ENCODE results near the gene IFNK.

The IFNK gene

DNA sequence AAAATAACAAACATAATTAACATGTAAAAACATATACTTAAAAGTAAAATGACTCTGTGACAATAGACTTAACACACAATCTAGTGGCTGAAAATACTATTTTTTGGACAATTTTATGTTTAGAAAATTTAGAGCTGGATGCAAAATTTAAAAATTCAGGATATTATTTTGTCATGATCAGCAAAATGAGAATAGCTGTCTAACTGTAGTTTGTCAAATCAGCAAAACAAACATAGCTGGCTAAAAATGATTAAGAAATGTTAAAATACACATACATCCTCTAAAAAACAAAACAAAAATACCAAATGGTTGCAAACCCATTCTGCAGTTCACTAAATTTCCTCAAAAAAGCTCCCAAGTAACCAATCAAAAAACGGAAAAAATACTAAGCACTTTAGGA lies 30.6 kb downstream of the IFNK start (continued):
- TF ChIP-seq ZBTB7A (tag by site-specific recombination; IDR thresholded peaks at IDR 0.05; ENCODE audit: low read depth) (no peak), ZNF132 (tag by site-specific recombination; IDR thresholded peaks at IDR 0.05; ENCODE audit: borderline replicate concordance) (no peak), ZNF571 (tag by site-specific recombination; IDR thresholded peaks at IDR 0.05) (no peak), ZNF366 (tag by site-specific recombination; conservative IDR thresholded peaks at IDR 0.05) (no peak)
- TF ChIP-seq, protein P1, sequence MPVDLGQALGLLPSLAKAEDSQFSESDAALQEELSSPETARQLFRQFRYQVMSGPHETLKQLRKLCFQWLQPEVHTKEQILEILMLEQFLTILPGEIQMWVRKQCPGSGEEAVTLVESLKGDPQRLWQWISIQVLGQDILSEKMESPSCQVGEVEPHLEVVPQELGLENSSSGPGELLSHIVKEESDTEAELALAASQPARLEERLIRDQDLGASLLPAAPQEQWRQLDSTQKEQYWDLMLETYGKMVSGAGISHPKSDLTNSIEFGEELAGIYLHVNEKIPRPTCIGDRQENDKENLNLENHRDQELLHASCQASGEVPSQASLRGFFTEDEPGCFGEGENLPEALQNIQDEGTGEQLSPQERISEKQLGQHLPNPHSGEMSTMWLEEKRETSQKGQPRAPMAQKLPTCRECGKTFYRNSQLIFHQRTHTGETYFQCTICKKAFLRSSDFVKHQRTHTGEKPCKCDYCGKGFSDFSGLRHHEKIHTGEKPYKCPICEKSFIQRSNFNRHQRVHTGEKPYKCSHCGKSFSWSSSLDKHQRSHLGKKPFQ (tag by site-specific recombination; IDR thresholded peaks at IDR 0.05): no peak

- ChIA-PET POLR2A (no interaction called here), CTCF (interaction anchor here (0.7 to 1.2 kb wide), 3 partner anchors 16 to 223 kb away, joined by 3 read pairs; no protein-coding TSS in a partner anchor)
- no peaks in the 10 kb centered on the region for H3K9me3 ChIP-seq (ENCODE audit: control insufficient read depth, insufficient read depth, low read depth, low read length)
- no peak overlapping the region for H3K4me3 ChIP-seq (ENCODE audit: low read depth, low read length)
- peaks cover 7 to 60% of the 10 kb centered on the region in 2 experiments for H3K36me3 ChIP-seq (ENCODE audit: control insufficient read depth in 2 of 2, insufficient read depth in 1 of 2, low read length in 2 of 2)
- TF ChIP-seq ZNF292 (tag by site-specific recombination; IDR thresholded peaks at IDR 0.05; ENCODE audit: borderline replicate concordance, low read depth) (no peak), ZNF610 (tag by site-specific recombination; IDR thresholded peaks at IDR 0.05; ENCODE audit: borderline replicate concordance) (no peak), ZNF404 (tag by site-specific recombination; IDR thresholded peaks at IDR 0.05) (no peak)
- TF ChIP-seq, protein P2, sequence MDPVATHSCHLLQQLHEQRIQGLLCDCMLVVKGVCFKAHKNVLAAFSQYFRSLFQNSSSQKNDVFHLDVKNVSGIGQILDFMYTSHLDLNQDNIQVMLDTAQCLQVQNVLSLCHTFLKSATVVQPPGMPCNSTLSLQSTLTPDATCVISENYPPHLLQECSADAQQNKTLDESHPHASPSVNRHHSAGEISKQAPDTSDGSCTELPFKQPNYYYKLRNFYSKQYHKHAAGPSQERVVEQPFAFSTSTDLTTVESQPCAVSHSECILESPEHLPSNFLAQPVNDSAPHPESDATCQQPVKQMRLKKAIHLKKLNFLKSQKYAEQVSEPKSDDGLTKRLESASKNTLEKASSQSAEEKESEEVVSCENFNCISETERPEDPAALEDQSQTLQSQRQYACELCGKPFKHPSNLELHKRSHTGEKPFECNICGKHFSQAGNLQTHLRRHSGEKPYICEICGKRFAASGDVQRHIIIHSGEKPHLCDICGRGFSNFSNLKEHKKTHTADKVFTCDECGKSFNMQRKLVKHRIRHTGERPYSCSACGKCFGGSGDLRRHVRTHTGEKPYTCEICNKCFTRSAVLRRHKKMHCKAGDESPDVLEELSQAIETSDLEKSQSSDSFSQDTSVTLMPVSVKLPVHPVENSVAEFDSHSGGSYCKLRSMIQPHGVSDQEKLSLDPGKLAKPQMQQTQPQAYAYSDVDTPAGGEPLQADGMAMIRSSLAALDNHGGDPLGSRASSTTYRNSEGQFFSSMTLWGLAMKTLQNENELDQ (tag by site-specific recombination; IDR thresholded peaks at IDR 0.05; ENCODE audit: low read depth): no peak
- no peaks in the 10 kb centered on the region for H3K4me1 ChIP-seq (ENCODE audit: control insufficient read depth, insufficient read depth, low read length)
- no peak overlapping the region for H3K27ac ChIP-seq (ENCODE audit: extremely low read depth, low read depth, low read length)
These were observed 32.4 kb downstream of the IFNK start for GRCh38 chr9:27556470-27556869.

DNA sequence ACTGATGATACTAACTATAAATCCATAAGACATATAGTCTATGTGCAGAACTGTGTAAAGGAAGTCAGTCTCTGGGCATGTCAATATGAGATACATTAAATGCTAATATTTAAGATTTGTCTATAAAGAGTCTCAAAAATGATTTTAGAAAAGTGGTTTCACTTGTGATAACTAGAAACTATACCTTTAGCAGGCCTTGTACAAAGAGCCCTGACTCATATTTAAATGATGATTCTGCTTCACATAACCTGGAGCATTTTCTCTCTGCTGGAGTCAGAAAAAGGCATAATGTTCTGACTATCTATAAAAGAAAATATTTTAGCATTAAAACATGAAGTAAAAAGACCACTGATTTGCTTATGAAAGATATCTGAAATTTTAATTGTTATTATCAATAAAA lies 34.2 kb downstream of the IFNK start:
- no peaks in the 10 kb centered on the region for H3K4me1 ChIP-seq (ENCODE audit: control insufficient read depth, insufficient read depth, low read length)
- no peak overlapping the region for H3K27ac ChIP-seq (ENCODE audit: extremely low read depth, low read depth, low read length)
- no peaks in the 10 kb centered on the region for H3K9me3 ChIP-seq (ENCODE audit: control insufficient read depth, insufficient read depth, low read depth, low read length)
- H3K4me3 ChIP-seq (ENCODE audit: low read depth, low read length): no peak overlapping the region
- peaks cover 7 to 54% of the 10 kb centered on the region in 2 experiments for H3K36me3 ChIP-seq (ENCODE audit: control insufficient read depth in 2 of 2, insufficient read depth in 1 of 2, low read length in 2 of 2)
- ChIA-PET CTCF (interaction anchor here (1.4 kb wide), 1 partner anchor 9 kb away, joined by 4 read pairs; no protein-coding TSS in a partner anchor), POLR2A (no interaction called here)
- TF ChIP-seq ZNF677 (tag by site-specific recombination; IDR thresholded peaks at IDR 0.05) (no peak), GFI1B (tag by site-specific recombination; IDR thresholded peaks at IDR 0.05) (no peak), ZNF701 (tag by site-specific recombination; IDR thresholded peaks at IDR 0.05) (no peak), ZNF354C (tag by site-specific recombination; IDR thresholded peaks at IDR 0.05; ENCODE audit: borderline replicate concordance, low read depth) (no peak), ZNF776 (tag by site-specific recombination; IDR thresholded peaks at IDR 0.05; ENCODE audit: borderline replicate concordance) (no peak), ZNF280C (tag by site-specific recombination; IDR thresholded peaks at IDR 0.05) (no peak), ZFP41 (tag by site-specific recombination; IDR thresholded peaks at IDR 0.05; ENCODE audit: borderline replicate concordance) (no peak), ZNF514 (tag by site-specific recombination; IDR thresholded peaks at IDR 0.05) (no peak), ZSCAN4 (tag by site-specific recombination; IDR thresholded peaks at IDR 0.05) (no peak), ZNF624 (tag by site-specific recombination; IDR thresholded peaks at IDR 0.05) (no peak), ZNF571 (tag by site-specific recombination; IDR thresholded peaks at IDR 0.05) (no peak), ZNF112 (tag by site-specific recombination; IDR thresholded peaks at IDR 0.05) (no peak), ZNF530 (tag by site-specific recombination; IDR thresholded peaks at IDR 0.05; ENCODE audit: low read depth) (no peak)
- TF ChIP-seq, protein P3, sequence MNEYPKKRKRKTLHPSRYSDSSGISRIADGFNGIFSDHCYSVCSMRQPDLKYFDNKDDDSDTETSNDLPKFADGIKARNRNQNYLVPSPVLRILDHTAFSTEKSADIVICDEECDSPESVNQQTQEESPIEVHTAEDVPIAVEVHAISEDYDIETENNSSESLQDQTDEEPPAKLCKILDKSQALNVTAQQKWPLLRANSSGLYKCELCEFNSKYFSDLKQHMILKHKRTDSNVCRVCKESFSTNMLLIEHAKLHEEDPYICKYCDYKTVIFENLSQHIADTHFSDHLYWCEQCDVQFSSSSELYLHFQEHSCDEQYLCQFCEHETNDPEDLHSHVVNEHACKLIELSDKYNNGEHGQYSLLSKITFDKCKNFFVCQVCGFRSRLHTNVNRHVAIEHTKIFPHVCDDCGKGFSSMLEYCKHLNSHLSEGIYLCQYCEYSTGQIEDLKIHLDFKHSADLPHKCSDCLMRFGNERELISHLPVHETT (tag by site-specific recombination; IDR thresholded peaks at IDR 0.05): no peak
- TF ChIP-seq, protein P4, sequence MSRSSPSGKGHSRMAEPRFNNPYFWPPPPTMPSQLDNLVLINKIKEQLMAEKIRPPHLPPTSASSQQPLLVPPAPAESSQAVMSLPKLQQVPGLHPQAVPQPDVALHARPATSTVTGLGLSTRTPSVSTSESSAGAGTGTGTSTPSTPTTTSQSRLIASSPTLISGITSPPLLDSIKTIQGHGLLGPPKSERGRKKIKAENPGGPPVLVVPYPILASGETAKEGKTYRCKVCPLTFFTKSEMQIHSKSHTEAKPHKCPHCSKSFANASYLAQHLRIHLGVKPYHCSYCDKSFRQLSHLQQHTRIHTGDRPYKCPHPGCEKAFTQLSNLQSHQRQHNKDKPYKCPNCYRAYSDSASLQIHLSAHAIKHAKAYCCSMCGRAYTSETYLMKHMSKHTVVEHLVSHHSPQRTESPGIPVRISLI (tag by site-specific recombination; IDR thresholded peaks at IDR 0.05): no peak

Measured in HEK293 (cell line).